B cell (primary cell): ENCODE measurements around the gene RNF166. TPM values are rescaled to one million over a fixed set of nuclear protein-coding genes. Genes with fewer than 3 reads are reported as not detected.

ENCODE experiments used
- ATAC-seq: fragments of 200-7000 bp; cut with Tn5 transposase; one replicate; pipeline ENCODE4 v1.10.0; 2021; ENCODE audit warnings: low read depth, mild to moderate bottlenecking, moderate number of reproducible peaks, moderate library complexity
- CTCF ChIA-PET: fragments of 350-600 bp; sonication (Branson Sonifier 250); formaldehyde crosslinking; loops from one replicate; lab custom pipeline; 2021; ENCODE audit warnings: antibody characterized with exemption, inconsistent platforms; lab: Charles Lee
- POLR2A ChIA-PET: fragments of 350-600 bp; sonication (Branson Sonifier 250); formaldehyde crosslinking; loops from one replicate; lab custom pipeline; 2021; ENCODE audit warnings: antibody characterized with exemption; lab: Charles Lee
- DNase-seq: peaks from one replicate; pipeline ENCODE4 v3.0.0; 2013
- H2AFZ ChIP-seq: 2 replicates; pipeline ENCODE4 v1.6.1; 2012; ENCODE audit warnings: mild to moderate bottlenecking, low read depth, low read length; ENCODE audit not compliant: insufficient read depth, poor library complexity, severe bottlenecking
- H3K27ac ChIP-seq, 2 donors: 1 replicate in 1 of 2; 2 replicates in 1 of 2; pipeline ENCODE4 v1.5.1; 2012 to 2013; ENCODE audit warnings: low read length in 2 of 2, mild to moderate bottlenecking in 2 of 2, moderate library complexity in 1 of 2
- H3K27me3 ChIP-seq, 4 experiments: fragments of 200-600 bp in 1 of 4; sonication (generic) in 1 of 4; replicated peaks in 1 of 4; 1 replicate in 2 of 4; 2 replicates in 2 of 4; pipeline versions ENCODE4 v1.6.1 to v1.7.0; 2013 to 2016; ENCODE audit warnings: low read length in 3 of 4, mild to moderate bottlenecking in 2 of 4, mixed read lengths in 1 of 4, moderate library complexity in 1 of 4; ENCODE audit not compliant: insufficient read depth in 4 of 4, control insufficient read depth in 3 of 4; ENCODE audit errors: control extremely low read depth in 1 of 4
- H3K36me3 ChIP-seq, 2 experiments: replicated peaks in 1 of 2; 1 replicate in 1 of 2; 2 replicates in 1 of 2; pipeline versions ENCODE4 v1.6.1 to v1.7.1; 2013; ENCODE audit warnings: low read length in 1 of 2; ENCODE audit not compliant: insufficient read depth in 2 of 2, control insufficient read depth in 1 of 2; ENCODE audit errors: control extremely low read depth in 1 of 2, extremely low read depth in 1 of 2
- H3K4me1 ChIP-seq, 2 donors: fragments of 200-600 bp in 1 of 2; sonication (generic) in 1 of 2; 1 replicate in 1 of 2; 2 replicates in 1 of 2; pipeline versions ENCODE4 v1.5.1 to v1.6.1; 2013 to 2017; ENCODE audit warnings: low read length in 2 of 2; ENCODE audit not compliant: control insufficient read depth in 2 of 2, insufficient read depth in 2 of 2
- H3K4me2 ChIP-seq: replicated peaks from 2 replicates; pipeline ENCODE3; 2012; ENCODE audit warnings: mild to moderate bottlenecking, low read depth, low read length; ENCODE audit not compliant: poor library complexity, severe bottlenecking
- H3K4me3 ChIP-seq, 5 experiments: fragments of 200-600 bp in 1 of 5; sonication (generic) in 1 of 5; 1 replicate in 3 of 5; 2 replicates in 2 of 5; pipeline versions ENCODE4 v1.5.1 to v1.7.0; 2011 to 2016; ENCODE audit warnings: low read length in 4 of 5, mild to moderate bottlenecking in 4 of 5, low read depth in 2 of 5, control low read depth in 1 of 5, moderate library complexity in 1 of 5; ENCODE audit not compliant: insufficient read depth in 1 of 5; ENCODE audit errors: control extremely low read depth in 1 of 5, extremely low read depth in 1 of 5
- H3K79me2 ChIP-seq: fragments of 200-600 bp; sonication (generic); one replicate; pipeline ENCODE4 v1.6.0; 2016; ENCODE audit warnings: low read length; ENCODE audit not compliant: control insufficient read depth, insufficient read depth
- H3K9ac ChIP-seq: fragments of 200-600 bp; sonication (generic); 2 replicates; pipeline ENCODE4 v1.6.1; 2017; ENCODE audit warnings: mild to moderate bottlenecking, low read length, moderate library complexity
- H3K9me3 ChIP-seq, 3 donors: one replicate each; pipeline versions ENCODE4 v1.6.1 to v1.7.1; 2013; ENCODE audit warnings: low read length in 2 of 3; ENCODE audit not compliant: control insufficient read depth in 2 of 3, insufficient read depth in 1 of 3; ENCODE audit errors: control extremely low read depth in 1 of 3
- H4K20me1 ChIP-seq: 2 replicates; pipeline ENCODE4 v1.6.0; 2012; ENCODE audit warnings: mild to moderate bottlenecking, low read length; ENCODE audit not compliant: insufficient read depth, control insufficient read depth, poor library complexity, severe bottlenecking
- H3K27ac Mint-ChIP-seq: one replicate; pipeline ENCODE4 v1.8.0; 2021; ENCODE audit warnings: mixed read lengths
- H3K27me3 Mint-ChIP-seq: one replicate; pipeline ENCODE4 v1.8.0; 2021; ENCODE audit warnings: mixed read lengths
- H3K4me1 Mint-ChIP-seq: one replicate; pipeline ENCODE4 v1.8.0; 2021; ENCODE audit warnings: mixed read lengths
- H3K4me3 Mint-ChIP-seq: one replicate; pipeline ENCODE4 v1.8.0; 2021; ENCODE audit warnings: mixed read lengths
- H3K9me3 Mint-ChIP-seq: one replicate; pipeline ENCODE4 v1.8.0; 2022; ENCODE audit warnings: mixed read lengths; ENCODE audit not compliant: insufficient read depth
- EZH2 ChIP-seq: IDR thresholded peaks from 2 replicates; pipeline ENCODE4 v1.6.1; 2012; ENCODE audit warnings: borderline replicate concordance, low read depth, mild to moderate bottlenecking, moderate library complexity, low read length; ENCODE audit not compliant: insufficient read depth, poor library complexity, severe bottlenecking
- WGBS: methylation state at CpG from one replicate; pipeline ENCODE4 v1.1.5; 2013; ENCODE audit warnings: missing lambda C conversion rate; ENCODE audit not compliant: insufficient coverage; 5-methylcytosine and 5-hydroxymethylcytosine counted together
- intact Hi-C: fragments of 100-400 bp; cut with micrococcal nuclease; formaldehyde crosslinking; loops from one replicate; pipeline ENCODE4 v1.10.0; 2022
- polyA plus RNA-seq: library from polyadenylated mRNA; depleted of rRNA; stranded (reverse); fragments of >200 nt; gene quantifications from 2 replicates; pipeline ENCODE4 v1.2.3, GENCODE V29; 2012
- total RNA-seq, 2 donors: library from RNA; stranded (reverse); fragments of 120-200 nt in 1 of 2; gene quantifications; 1 replicate in 1 of 2; 2 replicates in 1 of 2; pipeline versions ENCODE4 v1.2.3 to v1.2.4, GENCODE V29; 2013 to 2022
- TF ChIP-seq, protein P1 (sequence below): fragments of 200-600 bp; IDR thresholded peaks from one replicate; pipeline ENCODE4 v1.8.0; 2022; ENCODE audit warnings: antibody characterized with exemption, mild to moderate bottlenecking

RNF166 gene
- total and polyA plus RNA-seq, 2 donors (not counting 1 experiment from before 2014, with no cell fraction given) = 64.1 to 65.0 TPM

DNA sequence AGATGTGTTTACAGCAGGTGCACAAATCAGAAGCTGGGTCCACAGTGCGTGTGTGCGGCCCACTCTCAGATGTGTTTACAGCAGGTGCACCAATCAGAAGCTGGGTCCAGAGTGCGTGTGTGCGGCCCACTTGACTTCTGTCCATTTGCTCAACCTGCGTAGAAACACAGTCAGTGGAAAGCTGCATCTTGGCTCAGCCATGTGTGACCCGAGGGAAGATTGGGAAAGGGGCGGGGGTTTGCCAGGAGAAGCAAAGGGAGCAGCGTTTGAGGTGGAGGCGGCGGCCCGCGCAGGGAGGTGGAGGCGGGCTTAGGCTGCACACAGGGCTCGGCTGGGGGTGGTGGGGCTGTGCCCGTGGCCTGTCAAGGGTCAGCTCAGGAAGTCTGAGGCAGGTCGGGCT lies 4.3 kb upstream of the RNF166 start:
- peaks cover 0 to 23% of the 10 kb centered on the region in 2 experiments for H3K36me3 ChIP-seq
- no peak overlapping the region for H3K4me3 Mint-ChIP-seq
- intact Hi-C loops = no loop called here
- no peaks in the 10 kb centered on the region for H3K9me3 ChIP-seq
- H2AFZ ChIP-seq = no peak overlapping the region
- ChIA-PET POLR2A (interaction anchor here (0.6 kb wide), 1 partner anchor 901 kb away, joined by 3 read pairs; no protein-coding TSS in a partner anchor), CTCF (no interaction called here)
- H3K4me3 ChIP-seq = no peak overlapping the region
- H3K4me2 ChIP-seq = no peak overlapping the region
- DNase-seq (no peak), ATAC-seq (no peak)
- no peak overlapping the region for H3K27ac ChIP-seq
- H3K9ac ChIP-seq = no peak overlapping the region
- H3K4me1 ChIP-seq = peaks cover 8 to 12% of the 10 kb centered on the region in 2 donors
- WGBS = 81% methylated on average over 11 of the region's 16 CpGs
- no peaks in the 10 kb centered on the region for H3K9me3 Mint-ChIP-seq
- H3K27ac Mint-ChIP-seq = no peak overlapping the region
- peaks cover 9% of the 10 kb centered on the region for H3K4me1 Mint-ChIP-seq
- no peaks in the 10 kb centered on the region for H3K27me3 Mint-ChIP-seq
- peaks cover 42% of the 10 kb centered on the region for H3K79me2 ChIP-seq
- H4K20me1 ChIP-seq = peaks cover 26% of the 10 kb centered on the region
- no peaks in the 10 kb centered on the region for H3K27me3 ChIP-seq
- TF ChIP-seq, protein P1, sequence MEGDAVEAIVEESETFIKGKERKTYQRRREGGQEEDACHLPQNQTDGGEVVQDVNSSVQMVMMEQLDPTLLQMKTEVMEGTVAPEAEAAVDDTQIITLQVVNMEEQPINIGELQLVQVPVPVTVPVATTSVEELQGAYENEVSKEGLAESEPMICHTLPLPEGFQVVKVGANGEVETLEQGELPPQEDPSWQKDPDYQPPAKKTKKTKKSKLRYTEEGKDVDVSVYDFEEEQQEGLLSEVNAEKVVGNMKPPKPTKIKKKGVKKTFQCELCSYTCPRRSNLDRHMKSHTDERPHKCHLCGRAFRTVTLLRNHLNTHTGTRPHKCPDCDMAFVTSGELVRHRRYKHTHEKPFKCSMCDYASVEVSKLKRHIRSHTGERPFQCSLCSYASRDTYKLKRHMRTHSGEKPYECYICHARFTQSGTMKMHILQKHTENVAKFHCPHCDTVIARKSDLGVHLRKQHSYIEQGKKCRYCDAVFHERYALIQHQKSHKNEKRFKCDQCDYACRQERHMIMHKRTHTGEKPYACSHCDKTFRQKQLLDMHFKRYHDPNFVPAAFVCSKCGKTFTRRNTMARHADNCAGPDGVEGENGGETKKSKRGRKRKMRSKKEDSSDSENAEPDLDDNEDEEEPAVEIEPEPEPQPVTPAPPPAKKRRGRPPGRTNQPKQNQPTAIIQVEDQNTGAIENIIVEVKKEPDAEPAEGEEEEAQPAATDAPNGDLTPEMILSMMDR = no peak
- TF ChIP-seq EZH2 = no peak

DNA sequence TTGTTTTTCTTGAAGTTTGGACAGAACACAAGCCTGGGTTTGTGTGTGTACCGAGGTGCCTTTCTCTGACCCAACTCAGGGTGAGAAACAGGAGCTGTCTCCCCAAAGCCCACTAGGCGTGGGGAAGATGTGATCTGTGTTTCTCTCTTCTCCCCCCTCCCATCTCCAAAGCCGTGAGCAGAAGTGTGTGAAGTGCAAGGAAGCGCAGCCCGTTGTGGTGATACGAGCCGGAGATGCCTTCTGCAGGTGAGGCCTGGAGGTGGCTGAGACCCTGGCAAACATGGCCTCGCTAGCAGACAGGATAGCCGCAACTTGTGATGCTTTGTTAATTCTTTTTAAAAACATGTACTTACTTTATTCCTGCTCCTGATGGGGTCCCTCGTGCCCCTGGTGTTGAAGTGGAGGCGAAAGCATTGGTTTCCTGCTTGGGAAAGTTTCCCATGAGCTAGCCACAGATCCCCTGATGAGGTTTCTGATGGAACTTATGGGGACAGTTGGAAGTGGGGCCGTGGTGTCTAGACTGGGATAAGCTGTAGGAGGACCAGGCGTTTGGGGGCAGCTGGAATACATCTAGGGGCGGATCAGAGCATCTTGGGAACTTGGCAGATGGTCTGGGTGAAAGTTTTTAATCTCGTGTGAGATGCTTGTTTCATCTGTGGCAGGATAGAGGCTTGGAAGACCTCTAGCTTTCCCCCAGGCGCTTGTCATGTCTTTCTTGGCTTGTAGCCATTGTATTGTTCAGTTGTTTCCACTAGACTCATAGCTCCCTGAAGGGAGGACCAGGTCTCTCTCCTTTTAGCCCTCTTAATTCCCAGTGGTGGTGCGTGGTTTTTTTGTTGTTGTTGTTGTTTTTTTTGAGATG lies 988 bp upstream of the RNF166 start:
- ATAC-seq (no peak), DNase-seq (no peak)
- Histone ChIP-seq H3K27ac (peak overlapping the region; percentile 62 to 84), H3K4me3 (peak overlapping the region; percentile 71 to 95 (median 80)), H3K36me3 (peaks cover 0 to 3% of the 10 kb centered on the region in 2 experiments), H3K27me3 (no peaks in the 10 kb centered on the region), H3K79me2 (peaks cover 55% of the 10 kb centered on the region), H3K4me2 (peak overlapping the region; percentile 98), H4K20me1 (peaks cover 8% of the 10 kb centered on the region), H3K9me3 (no peaks in the 10 kb centered on the region), H3K9ac (peak overlapping the region; percentile 92), H3K4me1 (peaks cover 40 to 45% of the 10 kb centered on the region in 2 donors), H2AFZ (peak overlapping the region; percentile 94)
- TF ChIP-seq, protein P1 = no peak
- no peak for TF ChIP-seq EZH2
- Mint-ChIP-seq H3K27me3 (no peaks in the 10 kb centered on the region), H3K27ac (peak overlapping the region; percentile 84), H3K9me3 (no peaks in the 10 kb centered on the region), H3K4me1 (peaks cover 40% of the 10 kb centered on the region), H3K4me3 (peak overlapping the region; percentile 85)
- WGBS = 53% methylated on average over 12 of the region's 17 CpGs
- ChIA-PET POLR2A (no interaction called here), CTCF (interaction anchor here (0.9 to 2.6 kb wide), 5 partner anchors 10 to 460 kb away, joined by 3 to 8 read pairs (median 5); no protein-coding TSS in a partner anchor)
- intact Hi-C loops = loop anchor here (1.0 kb wide), 4 partner anchors 21 to 56 kb away; partner anchors contain the start of genes CYBA, MVD and SNAI3
